Articular chondrocyte of knee joint (primary cell): Measurements from ENCODE around the gene LARGE2. TPM values are rescaled to one million over a fixed set of nuclear protein-coding genes. Genes with fewer than 3 reads are reported as not detected.

ENCODE experiments used
- total RNA-seq: library from RNA; depleted of rRNA; stranded (reverse); fragments of >200 nt; gene quantifications from 2 replicates; pipeline ENCODE4 v1.2.3, GENCODE V29; 2012

The LARGE2 gene
- total RNA-seq = not detected in 2 replicates

DNA sequence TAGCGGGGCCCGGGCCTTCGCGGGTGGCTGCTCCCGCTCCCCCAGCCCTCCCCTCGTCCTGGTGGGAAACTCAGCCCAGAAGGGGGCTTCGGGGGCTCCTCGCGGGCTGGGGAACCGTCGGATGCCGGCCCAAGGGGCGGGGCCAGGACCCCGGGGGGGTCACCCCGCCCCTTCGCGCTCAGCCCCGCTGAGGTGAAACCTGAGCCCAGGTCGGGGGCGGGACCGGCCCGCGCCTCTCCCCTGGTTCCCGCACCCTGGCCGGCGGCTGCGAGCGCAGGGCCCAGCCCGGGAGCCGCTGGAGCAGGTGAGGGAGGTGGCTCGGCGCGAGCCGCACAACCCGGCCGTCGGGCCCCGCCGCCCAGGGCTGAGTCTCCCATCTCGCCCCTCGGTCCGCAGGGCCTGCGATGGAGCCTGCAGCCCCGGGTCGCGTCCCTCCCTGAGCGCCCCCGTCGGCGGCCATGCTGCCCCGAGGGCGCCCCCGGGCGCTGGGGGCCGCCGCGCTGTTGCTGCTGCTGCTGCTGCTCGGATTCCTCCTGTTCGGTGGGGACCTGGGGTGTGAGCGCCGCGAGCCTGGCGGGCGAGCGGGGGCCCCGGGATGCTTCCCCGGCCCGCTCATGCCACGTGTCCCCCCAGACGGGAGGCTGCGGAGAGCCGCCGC, at the start of gene LARGE2:
Gene LARGE2, plus strand, starts transcription at position 232 of the 658 bp plus-strand sequence. Its CDS starts 227 bp downstream, at position 459.

DNA sequence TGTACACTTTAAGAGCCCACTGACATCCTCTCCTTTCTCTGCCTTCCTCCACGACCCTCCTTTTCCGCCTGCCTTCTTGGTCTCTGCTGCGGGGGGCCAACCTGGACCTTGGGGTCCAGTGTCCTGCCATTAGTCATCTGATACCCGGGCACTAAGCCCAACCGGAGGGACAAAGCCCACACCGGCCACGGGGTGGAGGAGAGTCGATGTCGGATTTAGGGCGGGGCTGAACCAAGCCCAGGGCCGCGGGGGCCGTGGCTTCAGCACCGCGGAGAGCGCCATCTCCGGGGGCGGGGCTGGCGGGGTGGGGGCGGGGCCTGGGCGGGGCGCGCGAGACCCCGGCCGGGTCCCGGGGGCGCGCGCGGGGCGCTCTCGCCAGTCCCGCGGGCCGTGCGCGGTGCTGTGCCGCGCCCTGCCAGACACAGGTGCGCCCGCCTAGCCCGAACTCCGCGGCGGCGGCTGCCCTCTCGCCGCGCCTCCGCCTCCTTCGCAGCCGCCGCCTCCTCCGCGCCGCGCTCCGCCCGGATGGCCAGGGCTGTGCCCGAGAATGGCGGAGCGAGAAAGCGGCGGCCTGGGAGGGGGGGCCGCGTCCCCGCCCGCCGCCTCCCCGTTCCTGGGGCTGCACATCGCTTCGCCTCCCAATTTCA, 37.1 kb upstream of the LARGE2 start, which contains the start of gene MAPK8IP1:
Gene MAPK8IP1, plus strand, starts transcription at position 378 of the 647 bp plus-strand sequence. Its CDS starts 170 bp downstream, at position 548.

DNA sequence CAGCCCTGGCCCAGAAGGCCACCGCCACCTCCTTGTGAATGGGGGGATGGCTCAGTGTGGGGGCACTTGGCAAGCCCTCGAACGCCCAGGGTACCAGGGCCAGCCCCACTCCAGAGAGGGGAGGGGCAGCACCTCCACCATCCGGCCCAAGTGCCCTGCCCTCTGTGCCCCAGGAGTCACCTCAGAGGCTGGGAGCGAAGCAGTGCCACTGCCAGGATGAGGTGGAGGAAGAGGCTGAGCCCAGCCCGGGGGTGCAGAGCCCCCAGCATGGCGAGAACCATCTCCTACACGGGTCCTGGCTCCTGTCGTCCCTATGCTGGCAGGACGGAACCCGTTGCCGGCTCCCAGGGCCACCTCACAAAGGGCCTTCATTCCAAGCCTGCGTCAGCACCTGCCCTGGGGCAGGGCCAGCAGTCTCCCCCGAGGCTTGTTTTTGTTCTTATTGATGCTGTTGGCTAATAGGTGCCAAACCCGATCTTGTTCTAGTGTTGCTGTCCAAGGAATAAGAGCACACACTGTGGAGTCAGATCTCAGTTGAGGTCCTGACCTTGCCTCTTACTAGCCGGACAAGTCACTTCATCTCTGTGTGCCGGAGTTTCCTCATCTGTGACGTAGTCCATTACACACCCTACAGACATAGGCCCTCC, 15.4 kb upstream of the LARGE2 start, which contains the start of gene FREY1:
Gene FREY1, minus strand, starts transcription at position 307 of the 647 bp plus-strand sequence. Its CDS starts 26 bp downstream, at position 281.

DNA sequence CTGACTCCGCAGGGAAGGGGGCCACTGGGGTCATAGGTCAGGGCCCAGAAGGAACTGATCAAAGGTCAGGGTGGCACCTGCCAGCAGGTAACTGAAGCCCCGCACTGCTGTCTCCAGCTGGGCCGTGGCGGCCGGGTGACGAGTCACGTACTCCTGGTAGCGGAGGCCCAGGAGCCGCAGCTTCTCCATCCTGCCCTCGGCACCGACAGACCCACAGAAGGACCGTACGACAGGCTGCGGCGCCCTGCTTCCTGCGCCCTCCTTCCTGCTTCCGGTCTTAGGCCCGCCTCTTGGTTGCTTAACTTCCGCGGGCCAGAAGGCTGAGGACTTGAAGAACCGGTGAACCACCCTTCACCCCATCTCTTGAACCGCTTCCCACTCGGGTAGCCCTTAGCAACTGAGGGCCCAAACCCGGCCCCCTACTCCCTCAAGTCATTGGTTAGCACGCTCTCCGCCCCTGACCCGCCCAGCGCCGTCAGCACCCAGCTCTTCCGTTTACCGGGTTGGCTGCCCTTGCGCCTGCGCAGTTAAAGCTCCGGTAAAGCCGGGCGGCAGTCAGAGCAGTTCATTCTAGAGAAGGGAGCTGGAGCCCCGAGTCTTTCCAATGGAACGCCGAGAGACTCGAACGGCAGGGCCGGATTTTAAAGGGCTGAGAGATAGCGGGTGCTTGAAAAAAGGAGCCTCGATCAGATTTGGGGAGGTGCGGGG, 4.7 kb upstream of the LARGE2 start, which contains the start of gene PEX16:
Gene PEX16, minus strand, starts transcription at position 255 of the 708 bp plus-strand sequence. Its CDS starts 66 bp downstream, at position 189.

Other genes starting within 250 kb of the LARGE2 start
- gene SLC35C1, start 117.5 kb upstream of the LARGE2 start, total RNA-seq = 9.0 and 11.1 TPM in 2 replicates
- gene CRY2, start 75.2 kb upstream of the LARGE2 start, total RNA-seq = 18.3 and 19.9 TPM in 2 replicates
- gene MAPK8IP1, start 37.0 kb upstream of the LARGE2 start, total RNA-seq = 8.3 and 9.0 TPM in 2 replicates
- gene FREY1, start 15.4 kb upstream of the LARGE2 start, total RNA-seq = 1.2 and 2.2 TPM in 2 replicates
- gene PEX16, start 4.8 kb upstream of the LARGE2 start, total RNA-seq = 18.6 and 21.2 TPM in 2 replicates
- gene PHF21A, start 198.8 kb downstream of the LARGE2 start, total RNA-seq = 21.0 and 31.0 TPM in 2 replicates